Activated naive CD8-positive, alpha-beta T cell treated with anti-CD3 and anti-CD28 coated beads, Interleukin-2, amount 10 ng/mL, durations not matched to agents 7 days and 5 days (primary cell): Measurements from ENCODE around the gene RPUSD4. TPM values are rescaled to one million over a fixed set of nuclear protein-coding genes. Genes with fewer than 3 reads are reported as not detected.

ENCODE experiments used
- ATAC-seq: fragments of 150-1000 bp; cut with Tn5 transposase; one replicate; pipeline ENCODE4 v1.10.0; 2021; ENCODE audit warnings: low read depth, moderate library complexity
- POLR2A ChIA-PET: fragments of 350-600 bp; sonication (Branson Sonifier 250); formaldehyde crosslinking; loops from one replicate; lab custom pipeline; 2021; ENCODE audit warnings: antibody characterized with exemption; lab: Charles Lee
- DNase-seq: peaks from one replicate; pipeline ENCODE4 v3.0.0; 2021
- H3K27ac Mint-ChIP-seq: one replicate; pipeline ENCODE4 v1.8.0; 2022; ENCODE audit warnings: mild to moderate bottlenecking, mixed read lengths
- H3K27me3 Mint-ChIP-seq: one replicate; pipeline ENCODE4 v1.8.0; 2022; ENCODE audit warnings: mild to moderate bottlenecking, moderate library complexity, mixed read lengths
- H3K36me3 Mint-ChIP-seq: one replicate; pipeline ENCODE4 v1.8.0; 2021; ENCODE audit warnings: mild to moderate bottlenecking, mixed read lengths
- H3K4me1 Mint-ChIP-seq: one replicate; pipeline ENCODE4 v1.8.0; 2021; ENCODE audit warnings: mixed read lengths
- H3K4me3 Mint-ChIP-seq: one replicate; pipeline ENCODE4 v1.8.0; 2022; ENCODE audit warnings: mild to moderate bottlenecking, moderate library complexity, mixed read lengths
- H3K9me3 Mint-ChIP-seq: one replicate; pipeline ENCODE4 v1.8.0; 2021; ENCODE audit warnings: mixed read lengths
- total RNA-seq, 2 experiments: library from RNA; stranded (reverse); gene quantifications; one replicate each; pipeline ENCODE4 v1.2.3, GENCODE V29; 2021

The RPUSD4 gene
- total RNA-seq, 2 experiments from 2014 or later = 31.6 to 33.8 TPM

DNA sequence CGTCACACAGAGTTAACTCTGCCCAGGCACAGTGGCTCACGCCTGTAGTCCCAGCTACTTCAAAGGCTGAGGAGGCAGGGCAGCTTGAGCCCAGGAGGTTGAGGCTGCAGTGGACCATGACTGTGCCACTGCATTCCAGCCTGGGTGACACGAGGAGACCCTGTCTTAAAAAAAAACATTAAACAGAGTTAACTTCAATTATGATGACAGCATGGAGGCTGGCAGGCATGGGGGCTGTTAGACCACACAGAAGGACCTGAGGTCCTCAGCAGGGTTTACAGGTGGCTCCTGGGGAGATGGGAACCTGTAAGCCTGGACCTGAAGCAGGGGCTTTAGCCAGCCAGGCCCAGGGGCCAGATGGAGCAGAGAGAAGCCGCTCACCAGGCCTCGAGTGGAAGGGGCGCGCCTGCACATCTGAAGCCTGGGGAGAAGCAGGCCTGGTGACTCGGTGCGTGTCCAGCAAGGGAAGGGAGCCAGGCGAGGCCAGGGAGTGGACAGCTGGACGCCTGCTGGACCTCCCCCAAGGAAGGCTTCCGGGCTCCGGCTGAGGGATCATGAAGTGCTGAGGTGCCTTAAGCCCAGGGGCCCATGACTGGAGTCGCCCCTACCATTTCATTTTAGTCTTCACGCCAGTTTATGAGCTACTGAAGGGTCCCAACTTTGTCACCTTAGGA, 25.3 kb downstream of the RPUSD4 start:
- Mint-ChIP-seq H3K27ac (no peak overlapping the region), H3K27me3 (no peaks in the 10 kb centered on the region), H3K4me1 (peaks cover 8% of the 10 kb centered on the region), H3K4me3 (no peak overlapping the region), H3K36me3 (peaks cover 1% of the 10 kb centered on the region), H3K9me3 (no peaks in the 10 kb centered on the region)
- DNase-seq = no peak
- POLR2A ChIA-PET = no interaction called here
- no peak for ATAC-seq

DNA sequence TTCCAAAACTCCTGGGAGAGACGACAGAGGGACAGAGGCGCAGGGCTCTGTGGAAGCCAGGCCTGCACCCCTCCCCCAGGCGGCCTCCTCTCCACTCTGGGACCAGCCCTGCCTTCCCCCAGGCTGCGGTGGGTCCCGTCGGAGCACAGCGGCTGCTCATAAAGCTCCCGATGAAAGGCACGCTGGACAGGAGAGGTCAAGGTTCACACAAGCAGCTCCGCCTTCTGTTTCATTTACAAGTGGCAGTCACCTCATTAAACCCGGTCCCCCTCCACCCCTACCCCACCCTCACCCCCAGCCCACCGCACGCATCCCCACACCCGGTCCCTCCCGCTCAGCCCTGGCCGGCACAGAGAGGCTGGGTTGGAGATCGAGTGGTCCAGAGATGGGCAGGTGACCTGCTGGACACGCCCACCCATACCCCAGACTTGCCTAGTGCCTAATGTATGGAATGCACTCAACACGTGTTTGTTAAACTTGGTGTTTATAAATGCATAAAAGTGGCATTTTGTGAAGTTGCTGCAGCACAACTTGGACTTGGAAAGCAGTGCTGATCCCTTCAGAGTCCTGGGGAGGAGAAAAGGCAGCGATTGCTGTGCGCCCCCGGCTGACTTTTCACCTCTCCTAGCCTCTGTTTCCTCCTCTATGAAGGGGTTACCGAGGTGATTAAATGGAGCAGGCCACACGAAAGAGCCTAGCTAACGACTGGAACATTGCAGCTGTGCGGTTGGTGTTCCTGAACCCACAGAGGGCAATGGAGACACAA, 26.0 kb downstream of the RPUSD4 start:
- H3K4me1 Mint-ChIP-seq = peaks cover 8% of the 10 kb centered on the region
- DNase-seq (no peak), ATAC-seq (no peak)
- POLR2A ChIA-PET = no interaction called here
- H3K27me3 Mint-ChIP-seq = no peaks in the 10 kb centered on the region
- H3K4me3 Mint-ChIP-seq = no peak overlapping the region
- peaks cover 1% of the 10 kb centered on the region for H3K36me3 Mint-ChIP-seq
- H3K27ac Mint-ChIP-seq = no peak overlapping the region
- peaks cover 3% of the 10 kb centered on the region for H3K9me3 Mint-ChIP-seq

DNA sequence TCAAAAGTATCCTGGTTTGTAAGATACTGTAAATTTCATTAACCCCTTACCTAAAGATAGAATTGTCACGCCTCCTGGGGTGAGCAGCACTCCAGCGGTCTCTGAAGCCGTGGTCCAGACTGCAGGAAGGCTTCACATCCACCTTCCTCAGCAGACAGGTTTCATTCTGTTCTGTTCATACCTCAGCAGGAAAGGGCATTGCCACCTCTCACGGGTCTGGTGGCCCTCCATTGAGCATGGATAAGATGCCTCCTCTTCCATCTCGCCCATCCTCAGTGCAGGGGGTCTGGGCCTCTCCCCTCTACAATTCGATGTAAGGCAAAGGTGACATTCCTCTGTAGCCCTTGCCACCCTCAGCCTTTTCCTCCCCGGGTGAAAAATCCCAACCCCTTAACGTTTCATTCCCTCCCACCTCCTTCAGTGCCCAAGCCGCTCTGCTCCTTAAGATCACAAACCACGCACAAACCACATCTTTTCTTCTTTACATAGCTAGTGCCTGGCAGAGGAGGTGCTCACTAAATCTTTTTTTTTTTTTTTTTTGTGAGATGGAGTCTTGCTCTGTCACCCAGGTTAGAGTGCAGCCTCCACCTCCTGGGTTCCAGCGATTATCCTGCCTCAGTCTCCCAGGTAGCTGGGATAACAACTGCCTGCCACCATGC, 28.5 kb downstream of the RPUSD4 start:
- Mint-ChIP-seq H3K9me3 (peaks cover 6% of the 10 kb centered on the region), H3K27ac (no peak overlapping the region), H3K4me3 (no peak overlapping the region), H3K36me3 (peaks cover 2% of the 10 kb centered on the region), H3K4me1 (peaks cover 3% of the 10 kb centered on the region), H3K27me3 (no peaks in the 10 kb centered on the region)
- POLR2A ChIA-PET = interaction anchor here (0.6 to 0.7 kb wide), 2 partner anchors 16 to 28 kb away, joined by 3 to 4 read pairs; no protein-coding TSS in a partner anchor
- DNase-seq (no peak), ATAC-seq (no peak)

DNA sequence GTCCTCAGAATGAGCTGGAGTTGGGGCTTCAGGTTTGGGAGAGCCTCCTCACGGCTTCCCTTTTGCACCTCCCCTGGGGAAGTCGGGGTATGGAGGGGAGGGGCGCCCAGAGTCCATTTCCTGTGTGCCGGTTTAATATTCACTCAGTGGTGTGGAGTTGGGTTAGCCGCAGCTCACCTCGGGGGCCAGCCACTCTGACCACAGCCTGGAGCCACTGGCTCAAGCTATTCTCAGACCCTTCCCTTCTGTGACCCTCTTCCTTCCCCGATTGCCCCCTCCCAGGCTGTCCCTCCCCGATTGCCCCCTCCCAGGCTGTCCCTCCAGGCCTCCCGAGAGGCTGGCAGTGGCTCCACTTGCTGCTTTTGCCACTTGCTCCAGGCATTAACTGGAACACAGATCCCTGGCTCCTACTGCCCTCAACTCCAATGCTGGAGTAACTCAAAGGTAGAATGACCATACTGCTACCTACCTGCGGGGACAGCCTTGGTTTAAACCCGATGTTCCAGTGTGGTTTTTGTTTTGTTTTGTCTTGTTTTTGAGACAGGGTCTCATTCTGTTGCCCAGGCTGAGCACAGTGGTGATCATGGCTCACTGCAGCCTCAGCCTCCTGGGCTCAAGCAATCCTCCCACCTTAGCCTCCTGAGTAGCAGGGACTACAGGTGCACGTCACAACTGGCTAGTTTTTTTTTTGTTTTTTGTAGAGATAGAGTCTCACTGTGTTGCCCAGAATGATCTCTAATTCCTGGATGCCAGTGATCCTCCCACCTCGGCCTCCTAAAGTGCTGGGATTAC, 29.3 kb downstream of the RPUSD4 start:
- POLR2A ChIA-PET = no interaction called here
- no peak for DNase-seq
- Mint-ChIP-seq H3K4me1 (peaks cover 3% of the 10 kb centered on the region), H3K27ac (no peak overlapping the region), H3K27me3 (no peaks in the 10 kb centered on the region), H3K9me3 (peaks cover 6% of the 10 kb centered on the region), H3K36me3 (peaks cover 2% of the 10 kb centered on the region), H3K4me3 (no peak overlapping the region)
- ATAC-seq = no peak

DNA sequence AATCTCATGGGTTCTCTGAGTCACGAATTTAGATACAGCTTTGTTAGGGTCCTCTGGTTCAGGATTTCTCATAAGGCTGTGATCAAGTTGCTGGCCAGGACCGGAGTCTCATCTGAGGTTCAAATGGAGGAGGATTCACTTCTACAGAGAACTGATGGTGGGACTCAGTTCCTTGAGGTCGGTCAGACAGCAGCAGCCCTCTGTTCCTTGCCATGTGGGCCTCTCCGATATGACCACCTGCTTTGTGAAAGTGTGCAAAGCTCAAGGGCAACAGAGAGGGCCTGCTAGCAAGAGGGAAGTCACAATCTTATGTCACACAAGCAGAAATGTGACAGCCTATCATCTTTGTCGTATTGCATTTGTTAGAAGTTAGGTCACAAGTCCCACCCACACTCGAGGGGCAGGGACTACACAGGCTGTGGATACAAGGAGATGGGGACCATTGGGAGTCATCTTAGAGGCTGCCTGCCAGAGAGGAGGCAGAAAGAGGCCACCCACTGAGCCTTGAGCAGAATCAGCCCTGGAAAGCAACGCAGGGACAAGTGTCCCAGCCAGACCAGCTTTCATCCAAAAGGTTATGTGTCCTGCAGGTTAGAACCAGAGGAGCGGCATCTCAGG, 34.5 kb downstream of the RPUSD4 start:
- ATAC-seq = no peak
- POLR2A ChIA-PET = no interaction called here
- no peak overlapping the region for H3K27ac Mint-ChIP-seq
- no peak for DNase-seq
- H3K4me3 Mint-ChIP-seq = no peak overlapping the region
- H3K4me1 Mint-ChIP-seq = peaks cover 9% of the 10 kb centered on the region
- H3K27me3 Mint-ChIP-seq = no peaks in the 10 kb centered on the region
- H3K36me3 Mint-ChIP-seq = peaks cover 2% of the 10 kb centered on the region
- H3K9me3 Mint-ChIP-seq = peaks cover 6% of the 10 kb centered on the region

DNA sequence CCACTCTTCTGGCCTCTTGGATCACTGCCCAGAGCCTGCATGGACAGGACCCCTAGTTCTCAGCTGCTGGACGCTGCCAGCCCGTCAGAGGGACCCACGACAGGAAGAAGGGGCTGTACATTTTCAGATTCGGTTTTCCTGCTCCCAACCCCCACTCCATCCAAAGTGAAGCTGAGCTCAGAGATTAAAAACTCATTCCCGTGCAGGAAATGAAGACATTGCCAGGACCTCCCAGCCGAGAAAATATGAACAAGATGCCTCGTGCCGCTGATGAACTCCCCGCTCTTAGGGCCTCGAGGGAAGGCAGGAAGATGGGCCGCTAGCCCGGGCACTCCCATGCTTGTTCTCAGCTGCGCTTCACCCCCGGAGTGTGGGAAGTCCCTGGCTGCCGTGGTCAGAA, 36.1 kb downstream of the RPUSD4 start:
- Mint-ChIP-seq H3K27me3 (no peaks in the 10 kb centered on the region), H3K27ac (no peak overlapping the region), H3K4me1 (peaks cover 9% of the 10 kb centered on the region), H3K4me3 (no peak overlapping the region), H3K9me3 (peaks cover 3% of the 10 kb centered on the region), H3K36me3 (peaks cover 2% of the 10 kb centered on the region)
- POLR2A ChIA-PET = no interaction called here
- DNase-seq (no peak), ATAC-seq (no peak)

DNA sequence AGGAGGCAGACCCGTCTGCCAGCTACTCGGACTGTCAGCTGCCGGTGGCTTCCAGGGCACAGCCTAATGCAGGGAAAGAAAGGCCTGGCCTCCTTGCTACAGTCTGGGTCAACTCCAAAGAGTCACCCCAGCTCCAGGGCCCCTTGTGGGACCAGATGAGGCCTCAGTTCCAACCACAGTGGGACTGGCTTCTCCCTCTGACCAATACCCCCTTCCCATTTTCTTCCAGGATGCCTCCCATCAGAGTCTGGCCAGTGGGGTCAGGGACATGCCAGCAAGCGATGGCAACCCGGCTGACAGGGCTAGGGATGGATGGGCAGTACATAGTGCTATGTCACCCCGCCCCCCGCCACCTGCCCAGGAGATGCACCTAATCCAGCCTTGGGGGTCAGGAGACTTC, 36.6 kb downstream of the RPUSD4 start:
- no peaks in the 10 kb centered on the region for H3K9me3 Mint-ChIP-seq
- H3K4me3 Mint-ChIP-seq = no peak overlapping the region
- DNase-seq (no peak), ATAC-seq (no peak)
- no peak overlapping the region for H3K27ac Mint-ChIP-seq
- peaks cover 9% of the 10 kb centered on the region for H3K4me1 Mint-ChIP-seq
- POLR2A ChIA-PET = no interaction called here
- peaks cover under 1% of the 10 kb centered on the region for H3K27me3 Mint-ChIP-seq
- no peaks in the 10 kb centered on the region for H3K36me3 Mint-ChIP-seq

DNA sequence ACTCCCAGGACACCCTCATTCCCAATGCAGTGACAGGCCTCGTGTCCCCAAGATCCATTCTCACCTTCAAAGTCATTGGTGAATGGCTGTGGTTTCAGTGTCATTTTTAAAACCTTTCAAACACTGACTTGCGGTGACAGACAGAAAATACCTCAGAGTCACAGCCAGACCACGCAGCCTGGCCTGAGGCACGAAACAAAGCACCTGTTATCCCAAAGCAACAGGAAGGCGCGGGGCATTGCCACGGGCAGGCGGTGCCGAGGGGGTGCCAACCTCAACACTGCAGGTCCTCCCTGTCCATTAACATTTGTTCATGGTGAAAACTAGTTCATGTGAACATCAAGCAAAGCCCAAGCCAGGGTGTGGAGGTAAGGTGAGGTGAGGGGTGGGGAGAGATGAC, 38.2 kb downstream of the RPUSD4 start:
- H3K27me3 Mint-ChIP-seq = peaks cover 11% of the 10 kb centered on the region
- POLR2A ChIA-PET = no interaction called here
- no peak for DNase-seq
- no peak for ATAC-seq
- H3K27ac Mint-ChIP-seq = no peak overlapping the region
- no peaks in the 10 kb centered on the region for H3K36me3 Mint-ChIP-seq
- H3K9me3 Mint-ChIP-seq = no peaks in the 10 kb centered on the region
- H3K4me1 Mint-ChIP-seq = peaks cover 9% of the 10 kb centered on the region
- H3K4me3 Mint-ChIP-seq = no peak overlapping the region

DNA sequence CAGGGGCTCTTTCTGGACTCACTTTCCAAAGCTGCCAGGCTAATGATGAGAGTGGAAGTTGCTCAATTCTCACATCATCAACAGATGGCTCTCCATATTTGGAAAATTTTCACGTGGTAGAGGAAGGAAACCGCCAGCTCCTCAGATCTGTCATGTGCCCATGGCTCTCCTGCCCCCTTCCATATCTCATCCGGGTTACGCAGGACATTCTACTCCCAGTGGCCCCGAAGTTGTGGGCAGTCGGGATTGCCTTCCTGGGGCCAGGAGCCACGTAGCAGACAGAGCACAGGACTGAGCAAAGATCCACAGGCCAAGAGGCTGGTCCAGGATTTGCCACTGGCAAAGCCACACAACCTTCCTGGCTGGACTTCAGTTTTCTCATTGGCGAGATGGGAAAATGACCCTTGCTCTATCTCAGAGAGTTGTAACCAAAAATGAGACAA, 38.8 kb downstream of the RPUSD4 start:
- ATAC-seq (no peak), DNase-seq (no peak)
- Mint-ChIP-seq H3K4me3 (no peak overlapping the region), H3K4me1 (peaks cover 9% of the 10 kb centered on the region), H3K36me3 (no peaks in the 10 kb centered on the region), H3K27me3 (peaks cover 11% of the 10 kb centered on the region), H3K9me3 (no peaks in the 10 kb centered on the region), H3K27ac (no peak overlapping the region)
- POLR2A ChIA-PET = no interaction called here

DNA sequence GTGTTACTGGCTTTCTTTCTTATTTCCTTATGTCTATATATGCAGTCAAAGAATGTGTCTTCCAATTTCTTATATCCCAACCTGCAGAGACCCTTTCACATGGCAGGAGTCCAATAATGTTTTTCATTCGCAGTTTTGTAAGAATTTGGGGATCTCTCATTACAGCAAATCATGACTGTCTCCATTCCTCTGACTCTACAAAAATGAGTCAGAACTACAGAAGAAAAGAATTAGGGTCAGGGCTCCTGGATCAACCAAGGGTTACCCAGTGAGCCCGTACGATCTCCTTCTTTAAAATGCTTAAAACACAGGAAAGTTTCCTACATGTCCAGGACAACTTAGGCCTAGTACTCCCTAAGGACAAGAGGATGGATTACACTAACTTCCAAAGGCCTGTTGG, 42.2 kb downstream of the RPUSD4 start:
- DNase-seq (no peak), ATAC-seq (no peak)
- no peaks in the 10 kb centered on the region for H3K9me3 Mint-ChIP-seq
- H3K27ac Mint-ChIP-seq = no peak overlapping the region
- H3K4me3 Mint-ChIP-seq = no peak overlapping the region
- POLR2A ChIA-PET = no interaction called here
- H3K27me3 Mint-ChIP-seq = peaks cover 31% of the 10 kb centered on the region
- H3K36me3 Mint-ChIP-seq = no peaks in the 10 kb centered on the region
- peaks cover 7% of the 10 kb centered on the region for H3K4me1 Mint-ChIP-seq

DNA sequence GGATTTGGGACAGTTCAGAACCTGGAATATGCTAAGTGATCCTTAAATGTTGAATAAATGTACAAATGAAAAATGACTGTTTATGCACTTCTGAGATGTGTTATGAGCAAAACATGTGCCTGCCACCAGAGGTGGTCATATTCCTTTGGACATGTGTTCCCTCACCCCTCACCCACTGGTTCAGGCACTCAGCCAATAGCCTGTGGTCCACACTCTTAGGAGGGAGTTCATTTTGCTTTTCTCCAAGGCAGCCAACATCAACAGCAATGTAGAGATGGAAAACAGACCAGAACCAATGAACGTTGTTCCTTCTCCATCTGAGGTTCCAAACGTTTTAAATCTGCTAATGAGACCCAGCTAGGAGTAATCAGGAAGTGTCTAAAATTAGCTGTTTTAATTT, 44.0 kb downstream of the RPUSD4 start:
- ATAC-seq = no peak
- POLR2A ChIA-PET = no interaction called here
- Mint-ChIP-seq H3K36me3 (no peaks in the 10 kb centered on the region), H3K4me1 (peaks cover 10% of the 10 kb centered on the region), H3K9me3 (no peaks in the 10 kb centered on the region), H3K4me3 (no peak overlapping the region), H3K27ac (no peak overlapping the region), H3K27me3 (peaks cover 34% of the 10 kb centered on the region)
- DNase-seq = no peak

DNA sequence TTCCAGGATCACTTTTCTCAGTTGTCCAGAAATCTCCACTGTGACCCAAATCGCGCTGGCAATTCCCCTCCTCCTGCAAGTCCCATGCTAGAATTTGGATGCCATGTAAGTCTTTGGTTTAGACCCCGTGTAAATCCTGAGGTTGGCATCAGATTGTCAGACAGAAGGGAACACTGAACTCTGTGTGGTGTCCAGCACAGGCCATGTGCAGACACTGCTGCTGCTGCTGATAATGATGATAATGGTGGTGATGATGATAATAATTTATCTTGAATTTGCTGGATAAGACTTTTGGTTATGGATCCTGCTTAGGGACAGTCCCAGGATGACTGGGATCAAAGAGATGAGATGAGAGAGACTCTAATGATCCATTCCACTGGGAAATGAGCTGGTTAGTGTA, 45.0 kb downstream of the RPUSD4 start:
- Mint-ChIP-seq H3K27ac (no peak overlapping the region), H3K36me3 (no peaks in the 10 kb centered on the region), H3K4me3 (no peak overlapping the region), H3K27me3 (peaks cover 34% of the 10 kb centered on the region), H3K9me3 (no peaks in the 10 kb centered on the region), H3K4me1 (peaks cover 10% of the 10 kb centered on the region)
- DNase-seq = no peak
- ATAC-seq = no peak
- POLR2A ChIA-PET = no interaction called here

DNA sequence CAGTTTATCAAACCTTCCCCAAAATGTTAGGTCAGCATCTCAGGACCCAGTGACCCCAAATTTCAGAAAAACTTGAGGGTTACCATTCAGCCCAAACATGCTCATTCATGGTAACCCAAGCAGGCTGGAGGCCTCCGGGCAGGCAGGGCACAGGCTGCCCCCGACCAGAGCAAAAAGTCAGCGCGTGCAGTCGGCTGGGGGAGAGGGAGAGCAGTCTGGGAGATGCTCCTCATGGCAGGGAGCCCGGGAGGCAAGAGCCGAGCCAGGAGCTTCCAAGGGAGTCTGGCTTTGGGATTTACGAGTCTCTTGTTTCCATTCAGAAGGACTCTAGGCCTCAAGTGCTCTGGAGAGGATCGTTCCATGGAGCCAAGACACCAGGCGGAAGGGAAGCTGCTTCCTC, 45.7 kb downstream of the RPUSD4 start:
- H3K27me3 Mint-ChIP-seq = peaks cover 34% of the 10 kb centered on the region

More for the DNA sequence above, 45.7 kb downstream of the RPUSD4 start:
- Mint-ChIP-seq H3K4me3 (no peak overlapping the region), H3K27ac (no peak overlapping the region), H3K36me3 (no peaks in the 10 kb centered on the region), H3K9me3 (no peaks in the 10 kb centered on the region), H3K4me1 (peaks cover 10% of the 10 kb centered on the region)
- no peak for ATAC-seq
- DNase-seq = no peak
- POLR2A ChIA-PET = no interaction called here
